DND-41 (cell line): ENCODE data around the gene EPB41L4B.

Experiments used
- CTCF ChIP-seq: IDR thresholded peaks from 2 replicates; pipeline ENCODE4 v1.5.1; 2012; ENCODE audit warnings: borderline replicate concordance, low read length, moderate library complexity, mild to moderate bottlenecking; ENCODE audit not compliant: poor library complexity, severe bottlenecking; ENCODE audit errors: extremely low read depth
- EZH2 ChIP-seq: IDR thresholded peaks from 3 replicates; pipeline ENCODE4 v1.6.1; 2012; ENCODE audit warnings: borderline replicate concordance, low read depth, mild to moderate bottlenecking, moderate library complexity, low read length, inconsistent platforms; ENCODE audit not compliant: severe bottlenecking

DNA sequence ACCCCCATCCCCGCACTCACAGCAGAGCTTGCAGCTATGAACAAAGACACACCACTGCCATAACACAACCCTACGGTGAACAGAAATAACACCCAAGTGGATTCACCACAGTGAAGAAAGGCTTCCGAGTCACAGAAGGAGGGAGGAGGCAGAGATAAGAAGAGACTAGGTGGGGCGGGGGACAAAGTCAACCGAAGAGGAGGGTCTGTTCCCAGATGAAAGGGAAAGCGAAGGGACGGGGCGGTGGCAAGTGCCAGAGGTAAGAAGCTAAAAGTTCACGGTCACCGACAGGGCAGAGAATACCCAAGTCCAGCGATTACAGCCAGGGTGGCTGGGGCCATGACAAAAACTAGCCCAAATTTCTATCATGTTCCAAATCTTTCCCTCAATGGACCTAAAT, 21.0 kb downstream of the EPB41L4B start:
- TF ChIP-seq CTCF (no peak), EZH2 (no peak)
